Vagina (tissue), 2 donors: ENCODE results near the gene CEBPE.

Source experiments
- CTCF ChIP-seq, 3 experiments: fragments of 450-650 bp in 2 of 3; fragments of 200-600 bp in 1 of 3; sonication (generic) in 1 of 3; IDR thresholded peaks; one replicate each; pipeline ENCODE4 v1.5.1; 2017 to 2019; ENCODE audit warnings: antibody characterized with exemption in 3 of 3, mild to moderate bottlenecking in 2 of 3, moderate library complexity in 2 of 3
- POLR2A ChIP-seq, 2 donors: fragments of 450-650 bp; IDR thresholded peaks; one replicate each; pipeline ENCODE4 v1.6.1; 2017; ENCODE audit warnings: antibody characterized with exemption in 2 of 2, mild to moderate bottlenecking in 2 of 2, moderate library complexity in 2 of 2
- POLR2AphosphoS5 ChIP-seq, 2 donors: sonication (generic); formaldehyde crosslinking; IDR thresholded peaks; one replicate each; pipeline ENCODE4 v1.9.0; 2017; ENCODE audit warnings: antibody characterized with exemption in 2 of 2, mild to moderate bottlenecking in 2 of 2, low read depth in 1 of 2; ENCODE audit not compliant: insufficient read depth in 1 of 2

- TF ChIP-seq POLR2A (IDR thresholded peaks at IDR 0.05), result no peak
- no peak for TF ChIP-seq CTCF (IDR thresholded peaks at IDR 0.05)
- no peak for TF ChIP-seq POLR2AphosphoS5 (IDR thresholded peaks at IDR 0.05; ENCODE audit: insufficient read depth in 1 of 2, low read depth in 1 of 2)
These were observed 45.9 kb upstream of the CEBPE start for GRCh38 chr14:23164949-23165348.
